ENCODE data around the gene COL13A1. TPM values are rescaled to one million over a fixed set of nuclear protein-coding genes. Genes with fewer than 3 reads are reported as not detected.
A peak's percentile ranks its signal among the peaks of the same experiment; 100 is the strongest.

The COL13A1 gene
- total and polyA plus RNA-seq, 8 donors: 2.1 to 68.5 (median 52.4) TPM

- H3K36me3 ChIP-seq: no peaks in the 10 kb centered on the region
- no peak overlapping the region for H3K4me3 ChIP-seq
- TF ChIP-seq CTCF (IDR thresholded peaks at IDR 0.05): no peak
- DNase-seq: no peak
- no peaks in the 10 kb centered on the region for H3K4me1 ChIP-seq
- no peak for ATAC-seq
- peaks cover 0 to 11% of the 10 kb centered on the region in 2 donors for H3K9me3 ChIP-seq
- H3K27ac ChIP-seq: no peak overlapping the region
- H3K27me3 ChIP-seq: no peaks in the 10 kb centered on the region
- intact Hi-C loops (cut with DNase I): no loop called here
Measured at GRCh38 chr10:69944761-69945160, 143.1 kb downstream of the COL13A1 start.

- Histone ChIP-seq H3K27ac (no peak overlapping the region), H3K4me3 (no peak overlapping the region), H3K27me3 (peaks cover 0 to 13% of the 10 kb centered on the region in 2 donors), H3K4me1 (no peaks in the 10 kb centered on the region), H3K36me3 (no peaks in the 10 kb centered on the region), H3K9me3 (no peaks in the 10 kb centered on the region)
- DNase-seq: no peak
- intact Hi-C loops (cut with DNase I): no loop called here
- no peak for TF ChIP-seq CTCF (IDR thresholded peaks at IDR 0.05)
- ATAC-seq: peak; percentile 64
Measured at GRCh38 chr10:69948261-69948660, 146.6 kb downstream of the COL13A1 start.

- no peak for ATAC-seq
- no peak for TF ChIP-seq CTCF (IDR thresholded peaks at IDR 0.05)
- Histone ChIP-seq H3K4me1 (no peaks in the 10 kb centered on the region), H3K36me3 (no peaks in the 10 kb centered on the region), H3K4me3 (no peak overlapping the region), H3K27ac (no peak overlapping the region), H3K9me3 (no peaks in the 10 kb centered on the region), H3K27me3 (peaks cover 0 to 13% of the 10 kb centered on the region in 2 donors)
- intact Hi-C loops (cut with DNase I): no loop called here
- no peak for DNase-seq
Measured at GRCh38 chr10:69949770-69950169, 148.1 kb downstream of the COL13A1 start.

- TF ChIP-seq CTCF (IDR thresholded peaks at IDR 0.05): no peak
- H3K27ac ChIP-seq: no peak overlapping the region
- ATAC-seq (no peak), DNase-seq (no peak)
- no peaks in the 10 kb centered on the region for H3K9me3 ChIP-seq
- H3K4me3 ChIP-seq: no peak overlapping the region
- no peaks in the 10 kb centered on the region for H3K36me3 ChIP-seq
- intact Hi-C loops (cut with DNase I): no loop called here
- H3K4me1 ChIP-seq: no peaks in the 10 kb centered on the region
- peaks cover 0 to 13% of the 10 kb centered on the region in 2 donors for H3K27me3 ChIP-seq
Measured at GRCh38 chr10:69951658-69952057, 150.0 kb downstream of the COL13A1 start.

GRCh38 chr10:69952069-69952800 is 150.5 kb downstream of the COL13A1 start:
- ATAC-seq: no peak
- no peak overlapping the region for H3K27ac ChIP-seq

More at GRCh38 chr10:69952069-69952800, 150.5 kb downstream of the COL13A1 start:
- no peak for TF ChIP-seq CTCF (IDR thresholded peaks at IDR 0.05)
- H3K36me3 ChIP-seq: no peaks in the 10 kb centered on the region
- no peaks in the 10 kb centered on the region for H3K9me3 ChIP-seq
- intact Hi-C loops (cut with DNase I): no loop called here
- H3K4me3 ChIP-seq: no peak overlapping the region
- peaks cover 0 to 13% of the 10 kb centered on the region in 2 donors for H3K27me3 ChIP-seq
- no peaks in the 10 kb centered on the region for H3K4me1 ChIP-seq
- DNase-seq: peak in 1 of 4 donors; percentile 1

Data from left lung (tissue), 10 donors.